Measurements from ENCODE around the gene ALG3.

The ALG3 gene

GRCh38 chr3:184248454-184249411 is at the start of gene ALG3:
ALG3 (minus strand) TSS chr3:184248962; CDS start chr3:184248940, 22 bp downstream.
- peak within 1 kb of the TSS; percentile 91 to 99 (median 96) for H3K4me2 ChIP-seq
- H3K27me3 ChIP-seq, result no peaks in the 10 kb centered on the region
- peak within 1 kb of the TSS; percentile 70 to 92 (median 83) for H3K4me3 ChIP-seq
- peaks cover 14 to 26% (median 19%) of the 10 kb centered on the region in 10 experiments for H3K4me1 ChIP-seq
- no peak for TF ChIP-seq Cebpa-rat (IDR thresholded peaks at IDR 0.05)
- H3K36me3 ChIP-seq, result peaks cover 20 to 31% (median 22%) of the 10 kb centered on the region in 11 experiments
- peak within 1 kb of the TSS; percentile 88 to 100 (median 97) for H3K27ac ChIP-seq
- peak within 1 kb of the TSS; percentile 89 to 99 (median 94) for H3K9ac ChIP-seq
- H4K20me1 ChIP-seq, result peaks cover 0 to 58% (median 41%) of the 10 kb centered on the region in 11 experiments; a peak in 18 of 22 replicates
- no peaks in the 10 kb centered on the region for H3K9me3 ChIP-seq (replicated peaks in 1 of 11)

GRCh38 chr3:184296616-184297015 is 47.9 kb upstream of the ALG3 start:
- H3K9ac ChIP-seq, result no peak overlapping the region
- H4K20me1 ChIP-seq, result peaks cover 6 to 25% (median 22%) of the 10 kb centered on the region in 11 experiments; a peak in 19 of 22 replicates
- no peak overlapping the region for H3K4me2 ChIP-seq
- no peaks in the 10 kb centered on the region for H3K27me3 ChIP-seq
- H3K36me3 ChIP-seq, result peaks cover 10 to 19% (median 16%) of the 10 kb centered on the region in 11 experiments
- peaks cover 13 to 24% (median 22%) of the 10 kb centered on the region in 10 experiments for H3K4me1 ChIP-seq
- no peaks in the 10 kb centered on the region for H3K9me3 ChIP-seq (replicated peaks in 1 of 11)
- H3K4me3 ChIP-seq, result no peak overlapping the region
- no peak for TF ChIP-seq Cebpa-rat (IDR thresholded peaks at IDR 0.05)
- no peak overlapping the region for H3K27ac ChIP-seq

GRCh38 chr3:184295771-184296170 is 47.0 kb upstream of the ALG3 start:
- Histone ChIP-seq H3K9me3 (replicated peaks in 1 of 11) (no peaks in the 10 kb centered on the region), H3K9ac (no peak overlapping the region), H3K4me3 (no peak overlapping the region), H3K36me3 (peaks cover 2 to 11% (median 8%) of the 10 kb centered on the region in 11 experiments), H3K27me3 (no peaks in the 10 kb centered on the region), H3K4me1 (peaks cover 9 to 18% (median 16%) of the 10 kb centered on the region in 10 experiments), H4K20me1 (peaks cover 6 to 16% (median 14%) of the 10 kb centered on the region in 11 experiments; a peak in 18 of 22 replicates), H3K27ac (no peak overlapping the region), H3K4me2 (no peak overlapping the region)
- TF ChIP-seq Cebpa-rat (IDR thresholded peaks at IDR 0.05), result no peak

GRCh38 chr3:184291738-184292445 is 43.1 kb upstream of the ALG3 start:
- Histone ChIP-seq H3K4me2 (no peak overlapping the region), H3K4me3 (no peak overlapping the region), H4K20me1 (no peaks in the 10 kb centered on the region), H3K27ac (no peak overlapping the region), H3K4me1 (no peaks in the 10 kb centered on the region), H3K36me3 (no peaks in the 10 kb centered on the region), H3K9me3 (replicated peaks in 1 of 11) (no peaks in the 10 kb centered on the region), H3K27me3 (no peaks in the 10 kb centered on the region), H3K9ac (0 out of 22 replicates have a peak overlapping the region, but pooled peaks of 1 of the 11 experiments have one; percentile 30)
- no peak for TF ChIP-seq Cebpa-rat (IDR thresholded peaks at IDR 0.05)

- TF ChIP-seq Cebpa-rat (IDR thresholded peaks at IDR 0.05), result no peak
- Histone ChIP-seq H3K4me2 (no peak overlapping the region), H4K20me1 (no peaks in the 10 kb centered on the region)
Observed at GRCh38 chr3:184291044-184291737, 42.4 kb upstream of the ALG3 start.

GRCh38 chr3:184290331-184290730 is 41.6 kb upstream of the ALG3 start:
- Histone ChIP-seq H3K27ac (no peak overlapping the region), H4K20me1 (no peaks in the 10 kb centered on the region), H3K36me3 (no peaks in the 10 kb centered on the region), H3K4me2 (no peak overlapping the region), H3K9me3 (replicated peaks in 1 of 11) (no peaks in the 10 kb centered on the region), H3K4me3 (no peak overlapping the region), H3K9ac (no peak overlapping the region), H3K27me3 (no peaks in the 10 kb centered on the region), H3K4me1 (no peaks in the 10 kb centered on the region)
- no peak for TF ChIP-seq Cebpa-rat (IDR thresholded peaks at IDR 0.05)

More at GRCh38 chr3:184291044-184291737, 42.4 kb upstream of the ALG3 start:
- Histone ChIP-seq H3K27ac (no peak overlapping the region), H3K27me3 (no peaks in the 10 kb centered on the region), H3K4me1 (no peaks in the 10 kb centered on the region), H3K4me3 (no peak overlapping the region), H3K9me3 (replicated peaks in 1 of 11) (no peaks in the 10 kb centered on the region), H3K36me3 (no peaks in the 10 kb centered on the region), H3K9ac (no peak overlapping the region)

GRCh38 chr3:184289426-184289938 is 40.7 kb upstream of the ALG3 start:
- H3K4me3 ChIP-seq, result no peak overlapping the region
- H3K27me3 ChIP-seq, result no peaks in the 10 kb centered on the region
- H3K4me2 ChIP-seq, result 0 out of 22 replicates have a peak overlapping the region, but pooled peaks of 1 of the 11 experiments have one; percentile 16
- H3K27ac ChIP-seq, result no peak overlapping the region
- TF ChIP-seq Cebpa-rat (IDR thresholded peaks at IDR 0.05), result no peak
- no peaks in the 10 kb centered on the region for H4K20me1 ChIP-seq
- no peak overlapping the region for H3K9ac ChIP-seq
- no peaks in the 10 kb centered on the region for H3K36me3 ChIP-seq
- H3K9me3 ChIP-seq (replicated peaks in 1 of 11), result no peaks in the 10 kb centered on the region
- H3K4me1 ChIP-seq, result no peaks in the 10 kb centered on the region; a peak in 1 of 20 replicates

- no peaks in the 10 kb centered on the region for H4K20me1 ChIP-seq
- H3K27me3 ChIP-seq, result no peaks in the 10 kb centered on the region; a peak in 1 of 22 replicates
- H3K4me1 ChIP-seq, result no peaks in the 10 kb centered on the region; a peak in 1 of 20 replicates
- H3K36me3 ChIP-seq, result no peaks in the 10 kb centered on the region
- no peak overlapping the region for H3K27ac ChIP-seq
- H3K9me3 ChIP-seq (replicated peaks in 1 of 11), result peaks cover 0 to 6% (median 0%) of the 10 kb centered on the region in 11 experiments; a peak in 3 of 22 replicates
- H3K4me2 ChIP-seq, result no peak overlapping the region
- no peak for TF ChIP-seq Cebpa-rat (IDR thresholded peaks at IDR 0.05)
- no peak overlapping the region for H3K4me3 ChIP-seq
- H3K9ac ChIP-seq, result no peak overlapping the region
Observed at GRCh38 chr3:184284696-184285095, 35.9 kb upstream of the ALG3 start.
